Osteocyte (in vitro differentiated cells): ENCODE measurements around the gene FAS. TPM values are rescaled to one million over a fixed set of nuclear protein-coding genes. Genes with fewer than 3 reads are reported as not detected.

Experiments
- DNase-seq: peaks from one replicate; pipeline ENCODE4 v3.0.0; 2021; ENCODE audit warnings: mixed read lengths; ENCODE audit not compliant: unreplicated experiment; ENCODE audit errors: extremely low spot score
- H3K27ac Mint-ChIP-seq: one replicate; pipeline ENCODE4 v1.8.0; 2021; ENCODE audit warnings: mild to moderate bottlenecking, mixed read lengths; ENCODE audit not compliant: unreplicated experiment
- H3K27me3 Mint-ChIP-seq: one replicate; pipeline ENCODE4 v1.8.0; 2021; ENCODE audit warnings: mixed read lengths; ENCODE audit not compliant: unreplicated experiment
- H3K36me3 Mint-ChIP-seq: one replicate; pipeline ENCODE4 v1.8.0; 2021; ENCODE audit warnings: mixed read lengths; ENCODE audit not compliant: unreplicated experiment
- H3K4me1 Mint-ChIP-seq: one replicate; pipeline ENCODE4 v1.8.0; 2021; ENCODE audit warnings: mixed read lengths; ENCODE audit not compliant: unreplicated experiment
- H3K4me3 Mint-ChIP-seq: one replicate; pipeline ENCODE4 v1.8.0; 2021; ENCODE audit warnings: mild to moderate bottlenecking, moderate library complexity, mixed read lengths; ENCODE audit not compliant: unreplicated experiment
- H3K9me3 Mint-ChIP-seq: one replicate; pipeline ENCODE4 v1.8.0; 2021; ENCODE audit warnings: mixed read lengths; ENCODE audit not compliant: unreplicated experiment
- CTCF ChIP-seq: fragments of 200-600 bp; sonication (generic); IDR thresholded peaks from 2 replicates; pipeline ENCODE4 v1.5.0; 2021; ENCODE audit warnings: antibody characterized with exemption, mild to moderate bottlenecking, moderate library complexity
- long read RNA-seq: library from polyadenylated mRNA; unstranded; transcript quantifications from one replicate; pipeline ENCODE4 v2.0.0, GENCODE V29; 2021
- total RNA-seq: library from RNA; stranded (reverse); gene quantifications from 2 replicates; pipeline ENCODE4 v1.2.1, GENCODE V29; 2021

FAS gene
- 6.9 and 8.8 TPM in 2 replicates for total RNA-seq
- long read RNA-seq, transcript FAS-204 (9 exons, 2,563 nt), result major isoform, 34 of 45 reads
- long read RNA-seq, transcript FAS-205 (8 exons, 1,044 nt), result minor isoform, 5 of 45 reads
- long read RNA-seq, partial matches to known transcripts, result 0 of 45 reads
- long read RNA-seq, other reads (novel, unspliced or antisense), result 5 of 45 reads

GRCh38 chr10:88990384-88991160, at the start of gene FAS:
Gene FAS, plus strand, starts transcription at chr10:88990798. Its CDS starts 79 bp downstream, at chr10:88990877.
- Mint-ChIP-seq H3K36me3 (no peaks in the 10 kb centered on the region), H3K4me1 (peaks cover 30% of the 10 kb centered on the region), H3K9me3 (no peaks in the 10 kb centered on the region), H3K4me3 (peak within 1 kb of the TSS; percentile 98), H3K27ac (peak within 1 kb of the TSS; percentile 94), H3K27me3 (no peaks in the 10 kb centered on the region)
- DNase-seq, result peak; percentile 85
- TF ChIP-seq CTCF, result no peak

- H3K4me3 Mint-ChIP-seq, result no peak overlapping the region
- H3K27ac Mint-ChIP-seq, result peak overlapping the region; percentile 48
- DNase-seq, result no peak
- peaks cover 39% of the 10 kb centered on the region for H3K36me3 Mint-ChIP-seq
- H3K4me1 Mint-ChIP-seq, result peaks cover 9% of the 10 kb centered on the region
- no peak for TF ChIP-seq CTCF
- no peaks in the 10 kb centered on the region for H3K27me3 Mint-ChIP-seq
- H3K9me3 Mint-ChIP-seq, result no peaks in the 10 kb centered on the region
These were observed 49.6 kb upstream of the FAS start for GRCh38 chr10:88941026-88941425.

GRCh38 chr10:88943778-88944177, 46.8 kb upstream of the FAS start:
- peaks cover 23% of the 10 kb centered on the region for H3K4me1 Mint-ChIP-seq
- TF ChIP-seq CTCF, result no peak
- H3K36me3 Mint-ChIP-seq, result peaks cover 30% of the 10 kb centered on the region

GRCh38 chr10:88944813-88945212, 45.8 kb upstream of the FAS start:
- Mint-ChIP-seq H3K4me3 (no peak overlapping the region), H3K36me3 (peaks cover 27% of the 10 kb centered on the region), H3K4me1 (peaks cover 33% of the 10 kb centered on the region), H3K9me3 (no peaks in the 10 kb centered on the region), H3K27ac (peak overlapping the region; percentile 66), H3K27me3 (no peaks in the 10 kb centered on the region)
- TF ChIP-seq CTCF, result no peak
- DNase-seq, result no peak

More at GRCh38 chr10:88943778-88944177, 46.8 kb upstream of the FAS start:
- Mint-ChIP-seq H3K9me3 (no peaks in the 10 kb centered on the region), H3K27me3 (no peaks in the 10 kb centered on the region), H3K27ac (peak overlapping the region; percentile 6), H3K4me3 (no peak overlapping the region)
- no peak for DNase-seq

DNA sequence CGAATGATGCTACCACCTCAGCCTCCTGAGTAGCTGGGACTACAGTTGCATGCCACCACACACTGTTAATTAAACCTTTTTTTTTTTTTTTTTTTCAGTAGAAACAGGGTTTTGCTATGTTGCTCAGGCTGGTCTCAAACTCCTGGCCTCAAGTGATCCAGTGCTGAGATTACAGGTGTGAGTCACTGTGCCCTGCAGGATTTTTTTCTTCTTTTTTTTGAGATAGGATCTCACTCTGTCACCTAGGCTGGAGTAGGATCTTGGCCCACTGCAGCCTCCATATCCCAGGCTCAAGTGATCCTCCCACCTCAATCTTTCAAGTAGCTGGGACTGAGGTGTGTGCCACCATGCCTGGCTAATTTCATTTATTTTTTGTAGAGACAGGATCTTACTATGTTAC, 44.4 kb upstream of the FAS start:
- H3K36me3 Mint-ChIP-seq, result peaks cover 22% of the 10 kb centered on the region
- H3K4me3 Mint-ChIP-seq, result no peak overlapping the region
- H3K9me3 Mint-ChIP-seq, result no peaks in the 10 kb centered on the region
- peaks cover 46% of the 10 kb centered on the region for H3K4me1 Mint-ChIP-seq
- H3K27ac Mint-ChIP-seq, result peak overlapping the region; percentile 10
- no peaks in the 10 kb centered on the region for H3K27me3 Mint-ChIP-seq
- no peak for TF ChIP-seq CTCF
- DNase-seq, result no peak
